PFSK-1 (cell line): Measurements from ENCODE around the gene TP53RK.

Experiments used
- POLR2AphosphoS5 ChIP-seq: IDR thresholded peaks from 2 replicates; pipeline ENCODE4 v1.6.1; 2012; ENCODE audit warnings: low read depth, mild to moderate bottlenecking, control low read depth, low read length, moderate library complexity
- SIN3A ChIP-seq: IDR thresholded peaks from 2 replicates; pipeline ENCODE4 v1.6.1; 2012; ENCODE audit warnings: mild to moderate bottlenecking, low read length, moderate library complexity, borderline replicate concordance; ENCODE audit not compliant: insufficient read depth
- TAF1 ChIP-seq: IDR thresholded peaks from 2 replicates; pipeline ENCODE4 v1.6.1; 2012; ENCODE audit warnings: low read length, control low read depth, borderline replicate concordance; ENCODE audit not compliant: insufficient read depth
- TF ChIP-seq, protein P1 (sequence below), 2 experiments: IDR thresholded peaks; 2 replicates each; pipeline versions ENCODE4 v1.6.1 to v1.8.0; 2011 to 2012; ENCODE audit warnings: low read depth in 2 of 2, low read length in 2 of 2, control low read depth in 1 of 2, inconsistent platforms in 1 of 2, mild to moderate bottlenecking in 1 of 2, moderate library complexity in 1 of 2; ENCODE audit not compliant: insufficient read depth in 1 of 2

GRCh38 chr20:46649965-46650542 lies 39.2 kb downstream of the TP53RK start:
- no peak for TF ChIP-seq TAF1
- TF ChIP-seq SIN3A = no peak
- no peak for TF ChIP-seq POLR2AphosphoS5
- TF ChIP-seq, protein P1, sequence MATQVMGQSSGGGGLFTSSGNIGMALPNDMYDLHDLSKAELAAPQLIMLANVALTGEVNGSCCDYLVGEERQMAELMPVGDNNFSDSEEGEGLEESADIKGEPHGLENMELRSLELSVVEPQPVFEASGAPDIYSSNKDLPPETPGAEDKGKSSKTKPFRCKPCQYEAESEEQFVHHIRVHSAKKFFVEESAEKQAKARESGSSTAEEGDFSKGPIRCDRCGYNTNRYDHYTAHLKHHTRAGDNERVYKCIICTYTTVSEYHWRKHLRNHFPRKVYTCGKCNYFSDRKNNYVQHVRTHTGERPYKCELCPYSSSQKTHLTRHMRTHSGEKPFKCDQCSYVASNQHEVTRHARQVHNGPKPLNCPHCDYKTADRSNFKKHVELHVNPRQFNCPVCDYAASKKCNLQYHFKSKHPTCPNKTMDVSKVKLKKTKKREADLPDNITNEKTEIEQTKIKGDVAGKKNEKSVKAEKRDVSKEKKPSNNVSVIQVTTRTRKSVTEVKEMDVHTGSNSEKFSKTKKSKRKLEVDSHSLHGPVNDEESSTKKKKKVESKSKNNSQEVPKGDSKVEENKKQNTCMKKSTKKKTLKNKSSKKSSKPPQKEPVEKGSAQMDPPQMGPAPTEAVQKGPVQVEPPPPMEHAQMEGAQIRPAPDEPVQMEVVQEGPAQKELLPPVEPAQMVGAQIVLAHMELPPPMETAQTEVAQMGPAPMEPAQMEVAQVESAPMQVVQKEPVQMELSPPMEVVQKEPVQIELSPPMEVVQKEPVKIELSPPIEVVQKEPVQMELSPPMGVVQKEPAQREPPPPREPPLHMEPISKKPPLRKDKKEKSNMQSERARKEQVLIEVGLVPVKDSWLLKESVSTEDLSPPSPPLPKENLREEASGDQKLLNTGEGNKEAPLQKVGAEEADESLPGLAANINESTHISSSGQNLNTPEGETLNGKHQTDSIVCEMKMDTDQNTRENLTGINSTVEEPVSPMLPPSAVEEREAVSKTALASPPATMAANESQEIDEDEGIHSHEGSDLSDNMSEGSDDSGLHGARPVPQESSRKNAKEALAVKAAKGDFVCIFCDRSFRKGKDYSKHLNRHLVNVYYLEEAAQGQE (IDR thresholded peaks at IDR 0.05; ENCODE audit: insufficient read depth in 1 of 2, low read depth in 2 of 2, low read length in 2 of 2) = no peak
